ENCODE data around the gene C12orf42.

DNA sequence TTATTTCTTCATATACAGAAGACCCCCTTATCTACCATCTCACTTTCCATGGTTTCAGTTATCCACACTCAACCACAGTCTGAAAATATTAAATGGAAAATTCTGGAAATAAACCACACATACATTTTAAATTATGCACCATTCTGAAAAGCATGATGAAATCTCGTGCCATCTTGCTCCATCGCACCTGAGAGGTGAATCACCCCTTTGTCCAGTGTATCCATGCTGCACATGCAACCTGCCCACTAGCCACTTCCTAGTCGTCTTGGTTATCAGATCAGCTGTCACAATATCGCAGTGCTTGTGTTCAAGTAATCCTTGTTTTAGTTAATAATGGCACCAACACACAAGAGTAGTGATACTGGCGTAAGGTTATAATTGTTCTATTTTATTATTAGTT lies 145.7 kb downstream of the C12orf42 start:
- TF ChIP-seq SUZ12 (IDR thresholded peaks at IDR 0.05; ENCODE audit: extremely low read depth, insufficient read depth, insufficient read length) = no peak
- no peak for TF ChIP-seq YY1 (IDR thresholded peaks at IDR 0.05; ENCODE audit: insufficient read depth, insufficient read length)
- no peak for TF ChIP-seq ZNF274 (IDR thresholded peaks at IDR 0.05; ENCODE audit: low read depth, low read length)
